ENCODE measurements around the gene MRPL33. TPM values are rescaled to one million over a fixed set of nuclear protein-coding genes. Genes with fewer than 3 reads are reported as not detected.
A peak's percentile ranks its signal among the peaks of the same experiment; 100 is the strongest.

MRPL33 gene
- total RNA-seq, 1 experiment from 2014 or later: 66.8 TPM

DNA sequence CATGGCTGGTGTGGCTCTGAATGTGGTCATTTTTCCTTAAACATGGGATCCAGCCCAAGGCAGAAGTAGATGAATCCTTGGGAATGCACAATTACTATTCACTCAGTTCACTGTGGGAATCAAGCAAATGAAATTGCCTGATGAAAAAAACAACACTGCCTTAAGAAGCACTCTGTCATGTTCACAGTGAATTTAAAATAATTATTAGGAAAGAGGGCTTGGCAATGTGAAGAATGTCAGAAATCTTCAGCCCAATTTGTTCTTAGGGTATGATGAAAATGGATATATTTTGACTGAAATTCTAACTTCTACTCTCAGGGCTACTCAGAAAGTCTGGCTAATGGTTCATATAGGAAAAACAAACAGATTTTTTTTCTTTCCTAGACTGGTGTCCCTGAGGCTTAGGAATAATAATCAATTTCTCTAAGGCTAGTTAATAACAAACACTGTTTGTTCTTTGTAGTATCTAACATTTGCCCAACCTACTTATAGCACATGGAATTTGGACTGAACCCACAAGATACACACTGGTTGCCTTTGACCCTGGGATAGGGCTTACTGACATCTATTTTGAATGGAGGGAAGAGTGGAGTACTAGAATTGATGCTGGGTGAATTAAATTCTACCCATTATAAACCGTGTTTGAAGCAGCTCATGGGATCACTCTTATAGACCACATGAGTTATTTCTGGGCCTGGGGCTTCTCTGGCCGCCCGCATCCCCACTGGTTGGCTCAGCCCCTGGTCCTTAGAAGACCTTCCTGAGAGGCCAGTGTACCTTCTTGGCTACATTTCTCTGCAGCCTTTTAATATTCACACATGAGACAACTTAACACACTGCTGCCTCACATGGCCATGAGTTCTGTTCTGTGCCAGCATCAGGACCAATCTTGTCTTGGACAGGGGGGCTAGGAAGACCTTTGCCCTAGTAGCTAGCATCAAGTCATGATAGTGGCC lies 8.3 kb upstream of the MRPL33 start:
- H4K8ac ChIP-seq (replicated peaks; ENCODE audit: insufficient read length, low read depth, low read length): no peak overlapping the region
- H3K23me2 ChIP-seq (ENCODE audit: insufficient read length, low read depth, low read length, poor library complexity, severe bottlenecking): no peaks in the 10 kb centered on the region
- TF ChIP-seq, protein P1, sequence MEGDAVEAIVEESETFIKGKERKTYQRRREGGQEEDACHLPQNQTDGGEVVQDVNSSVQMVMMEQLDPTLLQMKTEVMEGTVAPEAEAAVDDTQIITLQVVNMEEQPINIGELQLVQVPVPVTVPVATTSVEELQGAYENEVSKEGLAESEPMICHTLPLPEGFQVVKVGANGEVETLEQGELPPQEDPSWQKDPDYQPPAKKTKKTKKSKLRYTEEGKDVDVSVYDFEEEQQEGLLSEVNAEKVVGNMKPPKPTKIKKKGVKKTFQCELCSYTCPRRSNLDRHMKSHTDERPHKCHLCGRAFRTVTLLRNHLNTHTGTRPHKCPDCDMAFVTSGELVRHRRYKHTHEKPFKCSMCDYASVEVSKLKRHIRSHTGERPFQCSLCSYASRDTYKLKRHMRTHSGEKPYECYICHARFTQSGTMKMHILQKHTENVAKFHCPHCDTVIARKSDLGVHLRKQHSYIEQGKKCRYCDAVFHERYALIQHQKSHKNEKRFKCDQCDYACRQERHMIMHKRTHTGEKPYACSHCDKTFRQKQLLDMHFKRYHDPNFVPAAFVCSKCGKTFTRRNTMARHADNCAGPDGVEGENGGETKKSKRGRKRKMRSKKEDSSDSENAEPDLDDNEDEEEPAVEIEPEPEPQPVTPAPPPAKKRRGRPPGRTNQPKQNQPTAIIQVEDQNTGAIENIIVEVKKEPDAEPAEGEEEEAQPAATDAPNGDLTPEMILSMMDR (conservative IDR thresholded peaks at IDR 0.05): no peak
- H3K4me1 Mint-ChIP-seq: 0 out of 4 replicates have a peak, but pooled peaks cover 0 to 3% of the 10 kb centered on the region in 2 experiments
- H3K27ac ChIP-seq (ENCODE audit: insufficient read length, low read depth, low read length): no peak overlapping the region
- H2BK12ac ChIP-seq (ENCODE audit: insufficient read length, low read depth, low read length): no peak overlapping the region
- no peak overlapping the region for H2AK5ac ChIP-seq (ENCODE audit: insufficient read length, low read length)
- no peak overlapping the region for H3T11ph ChIP-seq (ENCODE audit: low read length)
- H3K56ac ChIP-seq (ENCODE audit: insufficient read length, low read depth, low read length): no peak overlapping the region
- DNase-seq: no peak
- no peak overlapping the region for H2BK15ac ChIP-seq (ENCODE audit: low read depth, low read length)
- no peaks in the 10 kb centered on the region for H3K9me3 Mint-ChIP-seq
- H3K14ac ChIP-seq (ENCODE audit: insufficient read depth, low read length): no peak overlapping the region
- peaks cover 0 to 4% (median 0%) of the 10 kb centered on the region in 3 experiments; a peak in 3 of 7 replicates for H3K36me3 Mint-ChIP-seq (ENCODE audit: insufficient read depth in 1 of 3, low read depth in 3 of 3)
- no peak overlapping the region for H3K23ac ChIP-seq (ENCODE audit: insufficient read length, low read depth, low read length)
- no peak overlapping the region for H3K4ac ChIP-seq (ENCODE audit: low read depth, low read length)
- H3K27ac Mint-ChIP-seq: peak overlapping the region in 1 of 3 experiments; percentile 39; a peak in 1 of 7 replicates
- H4K5ac ChIP-seq (ENCODE audit: insufficient read length, low read depth, low read length): no peak overlapping the region
- H3K9ac ChIP-seq (ENCODE audit: extremely low read depth, insufficient read length, low read length): no peak overlapping the region
- H3K4me1 ChIP-seq (ENCODE audit: insufficient read depth, low read length): no peaks in the 10 kb centered on the region
- no peaks in the 10 kb centered on the region for H4K20me1 ChIP-seq (ENCODE audit: control insufficient read depth, insufficient read depth, insufficient read length)
- no peaks in the 10 kb centered on the region for H3K79me1 ChIP-seq (ENCODE audit: insufficient read depth, low read depth, low read length, poor library complexity, severe bottlenecking)
- H4K91ac ChIP-seq (ENCODE audit: insufficient read length, low read depth, low read length): no peak overlapping the region
- no peak overlapping the region for H3K18ac ChIP-seq (ENCODE audit: insufficient read length, low read depth, low read length)
- peaks cover 8% of the 10 kb centered on the region; the same call in 1 of the 2 replicates for H3K27me3 Mint-ChIP-seq (ENCODE audit: low read depth)
- no peak overlapping the region for H2BK20ac ChIP-seq (ENCODE audit: low read depth, low read length, poor library complexity, severe bottlenecking)
- no peak overlapping the region for H3K4me3 Mint-ChIP-seq
- no peak overlapping the region for H2AFZ ChIP-seq (ENCODE audit: low read length)
- no peak overlapping the region for H3K4me2 ChIP-seq (ENCODE audit: insufficient read depth, insufficient read length, low read length)
- no peaks in the 10 kb centered on the region for H3K79me2 ChIP-seq (ENCODE audit: insufficient read depth, low read length)
- no CpG with 5 or more reads among the region's 3 CpGs for WGBS (ENCODE audit: extremely low coverage, insufficient read length, low lambda C conversion rate)
- no peak overlapping the region for H2BK120ac ChIP-seq (ENCODE audit: low read depth, low read length, poor library complexity, severe bottlenecking)
- no peak overlapping the region for H2BK5ac ChIP-seq (ENCODE audit: insufficient read length, low read length)
- H3K27me3 ChIP-seq (ENCODE audit: insufficient read depth, low read length): no peaks in the 10 kb centered on the region
- H3K9me3 ChIP-seq (ENCODE audit: control insufficient read depth, low read depth, low read length): no peaks in the 10 kb centered on the region

Measured in H9 (cell line).